HG02610 (cell line): ENCODE data around the gene RAI1.
"Not testable (repeated sequence)": the region's sequence is repeated elsewhere in the genome, so short reads cannot be mapped to it uniquely, and the experiment has no call there.

Experiments used
- ATAC-seq: cut with Tn5 transposase; IDR thresholded peaks from one replicate; pipeline ENCODE4 v1.9.1; 2021; ENCODE audit warnings: mild to moderate bottlenecking, moderate library complexity; ENCODE audit not compliant: unreplicated experiment

RAI1 gene

DNA sequence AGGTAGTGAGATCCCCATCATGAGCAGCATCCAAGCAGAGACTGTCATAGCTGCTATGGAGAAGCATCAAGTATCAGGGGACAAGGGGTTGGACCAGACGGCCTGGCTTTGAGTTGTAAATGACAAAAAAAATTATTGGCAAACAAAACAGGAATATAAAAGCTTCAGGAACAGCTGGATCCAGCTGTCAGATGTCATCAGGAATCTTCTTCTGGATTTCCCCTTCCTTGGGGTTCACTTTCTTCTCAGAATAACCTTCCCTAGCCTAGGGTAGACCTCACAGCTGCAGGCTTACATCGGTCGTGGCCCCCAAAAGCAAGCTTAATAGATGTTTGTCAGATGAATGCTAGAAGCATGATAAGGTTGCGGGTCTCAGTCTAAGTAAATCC, 17.2 kb upstream of the RAI1 start:
- ATAC-seq: no peak

DNA sequence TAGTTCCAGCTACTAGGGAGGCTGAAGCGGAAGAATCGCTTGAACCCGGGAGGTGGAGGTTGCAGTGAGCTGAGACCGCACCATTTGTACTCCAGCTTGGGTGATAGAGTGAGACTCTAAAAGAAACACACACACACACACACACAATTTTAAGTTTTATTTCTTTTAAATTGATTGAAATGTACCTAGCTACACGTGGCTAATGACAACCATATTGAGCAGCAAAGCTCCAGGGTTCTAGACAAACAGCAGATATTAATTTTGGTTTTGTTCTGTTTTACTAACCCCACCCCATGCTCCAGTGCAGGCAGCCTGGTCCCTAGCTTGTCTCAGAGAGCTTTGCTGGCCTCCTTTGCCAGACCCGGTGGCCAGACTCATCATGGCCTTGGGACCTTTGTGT, 16.0 kb upstream of the RAI1 start:
- ATAC-seq: no peak

DNA sequence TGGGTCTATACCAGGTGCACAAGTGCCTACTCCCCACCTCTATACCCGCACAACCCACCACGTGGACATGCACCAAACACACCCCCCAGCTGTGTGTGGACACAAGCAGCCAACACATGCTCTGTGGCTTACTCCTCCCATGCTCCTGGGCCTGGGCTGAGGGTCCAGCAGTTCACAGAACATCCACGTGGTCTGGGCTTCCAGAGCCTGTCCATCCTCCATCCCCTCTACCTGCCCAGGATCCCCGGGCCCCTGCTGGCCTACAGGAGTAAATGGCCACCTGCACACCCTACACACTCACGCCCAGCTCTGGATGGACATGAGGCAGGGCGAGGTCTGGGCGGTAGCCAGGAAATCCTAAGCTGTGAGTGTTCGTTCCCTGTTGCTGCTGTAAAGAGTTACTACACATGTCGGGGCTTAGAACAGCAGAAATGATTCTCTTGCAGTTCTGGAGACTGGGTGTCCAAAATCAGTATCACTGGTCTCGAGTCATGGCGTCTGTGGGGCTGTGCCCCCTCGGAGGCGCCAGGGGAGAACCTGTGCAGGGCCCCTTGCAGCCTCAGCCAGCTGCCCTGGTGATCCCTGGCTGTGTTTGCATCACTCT, 15.0 kb upstream of the RAI1 start:
- no peak for ATAC-seq

DNA sequence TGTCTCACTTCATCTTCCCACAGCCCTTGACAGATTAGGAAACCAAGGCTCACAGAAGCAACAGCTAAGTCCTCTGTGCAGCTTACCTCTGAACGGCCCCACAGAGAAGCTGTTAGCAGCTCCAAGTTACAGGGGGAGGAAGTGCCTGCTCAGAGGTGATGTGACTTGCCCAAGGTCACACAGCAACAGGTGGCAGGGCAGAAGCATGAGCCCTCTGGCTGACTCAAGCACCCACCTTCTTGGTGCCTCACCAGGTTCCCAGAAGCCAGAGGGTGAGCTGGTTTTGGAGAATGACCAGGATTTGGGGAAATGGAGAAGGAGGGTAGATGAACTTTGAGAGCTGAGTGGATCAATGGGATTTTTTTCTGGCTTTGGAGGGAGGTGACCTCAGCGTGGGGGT, 14.0 kb upstream of the RAI1 start:
- ATAC-seq: no peak

DNA sequence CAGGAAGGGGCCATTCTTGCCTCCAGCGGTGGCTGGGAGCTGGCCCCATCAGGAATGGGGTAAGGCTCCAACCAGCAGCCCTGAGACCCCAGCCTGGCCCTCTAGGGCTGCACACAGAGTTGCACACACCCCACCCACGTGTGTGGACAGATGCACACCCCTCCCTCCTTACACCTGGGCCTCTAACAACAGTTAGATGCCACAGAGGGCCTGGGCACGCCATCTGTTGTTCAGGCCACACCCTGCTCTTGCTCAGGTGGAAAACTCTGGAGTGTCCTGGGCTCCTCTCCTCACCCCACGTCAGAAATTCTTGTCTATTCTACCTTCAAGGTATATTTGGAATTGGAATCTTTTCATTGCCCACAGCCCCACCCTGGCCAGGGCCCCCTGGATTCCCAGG, 13.3 kb upstream of the RAI1 start:
- ATAC-seq: no peak

DNA sequence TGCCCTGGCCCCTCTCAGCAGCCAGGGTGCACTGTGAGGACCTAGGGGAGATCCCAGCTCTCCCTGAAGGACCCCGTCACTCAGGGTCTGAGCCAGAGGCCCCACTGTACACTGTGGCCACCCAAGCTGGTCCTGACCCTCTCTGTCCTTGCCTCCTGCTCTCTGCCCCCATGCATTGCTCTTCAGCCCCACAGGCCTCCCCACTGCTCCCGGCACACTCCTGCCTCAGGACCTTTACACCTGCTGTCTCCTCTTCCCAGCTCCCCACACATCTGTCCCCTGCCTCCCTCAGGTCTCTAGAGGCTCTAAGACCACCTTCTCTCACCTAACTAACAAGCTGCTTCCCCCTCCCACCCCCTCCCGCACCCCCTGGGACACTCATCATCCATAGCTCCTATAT, 12.9 kb upstream of the RAI1 start:
- ATAC-seq: no peak

DNA sequence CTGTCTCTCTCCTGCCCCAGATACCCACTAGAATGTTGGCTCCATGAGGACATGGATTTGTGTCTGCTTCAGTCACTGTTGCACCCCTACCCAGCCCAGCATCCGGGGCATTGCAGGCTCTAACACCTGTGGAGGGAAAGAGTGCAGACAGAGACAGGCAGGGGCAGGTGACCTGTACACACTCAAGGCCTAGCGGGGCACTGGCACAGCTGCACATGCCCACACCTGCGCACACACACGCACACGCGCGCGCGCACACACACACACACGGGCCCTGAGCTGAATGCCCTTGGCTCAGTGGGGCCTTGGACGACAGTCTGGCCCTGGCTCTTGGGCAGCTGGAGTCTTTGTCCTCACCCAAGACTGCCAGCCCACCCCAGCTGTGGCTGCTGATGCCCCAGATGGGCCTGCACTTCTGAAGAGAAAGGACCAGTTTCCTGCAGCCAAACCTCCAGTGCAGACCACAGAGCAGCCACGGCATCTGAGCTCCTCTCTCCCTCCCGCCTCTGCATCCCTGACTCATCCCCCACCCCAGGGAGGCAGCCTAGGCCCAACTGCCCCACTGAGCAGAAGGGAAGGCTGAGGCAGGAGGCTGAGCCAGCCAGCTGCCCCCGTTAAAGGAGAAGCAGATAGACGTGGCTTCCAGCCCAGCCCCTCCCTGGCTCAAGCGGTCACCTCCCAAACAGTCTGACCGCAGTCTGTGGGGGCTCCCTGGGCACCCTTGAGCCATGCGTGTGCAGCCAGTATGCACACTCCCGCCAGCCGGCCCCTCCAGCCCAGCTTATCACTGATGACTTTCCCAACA, 12.3 kb upstream of the RAI1 start:
- no peak for ATAC-seq

DNA sequence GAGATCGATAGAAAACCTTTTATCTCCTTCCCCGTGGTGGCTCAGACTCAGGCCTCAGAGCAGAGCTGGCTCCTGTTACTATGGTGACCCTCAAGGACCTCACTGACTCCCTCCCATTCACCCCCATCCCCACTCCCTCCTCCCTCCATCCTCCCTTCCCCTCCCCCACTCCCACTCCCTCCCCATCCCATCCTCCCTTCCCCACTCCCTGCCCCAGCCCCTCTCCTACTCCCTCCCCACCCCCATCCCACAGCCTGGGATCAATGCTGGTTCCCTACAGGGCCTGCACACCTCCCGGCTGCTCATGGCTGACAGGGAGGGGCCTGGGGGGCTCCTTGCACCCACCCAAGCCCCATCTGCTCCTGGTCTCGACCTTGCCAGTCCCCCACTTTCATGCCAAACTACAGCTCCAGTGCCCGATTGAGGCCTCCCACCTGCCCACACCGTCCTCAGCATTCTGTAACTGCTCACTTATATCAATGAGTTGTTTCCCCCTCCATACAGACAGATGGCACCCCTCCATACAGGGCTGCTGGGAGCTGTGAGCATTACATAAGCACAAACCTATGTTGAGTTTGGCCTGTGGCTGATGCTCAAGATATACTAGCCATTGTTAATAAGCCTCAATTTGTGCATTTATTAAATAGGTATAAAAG, 11.6 kb upstream of the RAI1 start:
- ATAC-seq: no peak

DNA sequence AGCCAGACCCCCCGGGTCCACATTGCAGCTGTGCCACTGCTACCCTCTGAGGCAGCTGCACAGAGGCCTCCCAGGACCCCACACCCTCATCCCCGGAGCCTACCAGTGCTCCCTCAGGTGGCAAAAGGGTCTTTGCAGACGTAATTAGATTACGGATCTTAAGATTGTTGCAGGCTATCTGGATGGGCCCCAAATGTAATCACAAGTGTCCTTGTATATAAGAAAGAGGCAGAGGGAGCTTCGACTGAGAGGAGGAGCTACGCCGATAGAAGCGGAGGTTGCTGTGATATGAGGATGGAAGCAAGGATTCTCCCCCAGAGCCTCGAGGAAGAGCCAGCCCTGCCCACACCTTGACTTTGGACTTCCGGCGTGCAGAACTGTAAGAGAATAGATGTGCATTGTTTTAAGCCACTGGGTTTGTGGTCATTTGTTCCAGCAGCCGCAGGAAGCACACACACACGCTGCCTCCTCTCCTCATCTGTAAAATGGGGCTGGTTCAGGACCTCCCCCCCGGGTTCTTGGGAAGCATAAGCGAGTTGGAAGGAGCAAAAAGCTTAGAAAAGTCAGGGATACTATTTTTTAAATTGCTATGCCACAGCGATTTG, 10.5 kb upstream of the RAI1 start:
- no peak for ATAC-seq

DNA sequence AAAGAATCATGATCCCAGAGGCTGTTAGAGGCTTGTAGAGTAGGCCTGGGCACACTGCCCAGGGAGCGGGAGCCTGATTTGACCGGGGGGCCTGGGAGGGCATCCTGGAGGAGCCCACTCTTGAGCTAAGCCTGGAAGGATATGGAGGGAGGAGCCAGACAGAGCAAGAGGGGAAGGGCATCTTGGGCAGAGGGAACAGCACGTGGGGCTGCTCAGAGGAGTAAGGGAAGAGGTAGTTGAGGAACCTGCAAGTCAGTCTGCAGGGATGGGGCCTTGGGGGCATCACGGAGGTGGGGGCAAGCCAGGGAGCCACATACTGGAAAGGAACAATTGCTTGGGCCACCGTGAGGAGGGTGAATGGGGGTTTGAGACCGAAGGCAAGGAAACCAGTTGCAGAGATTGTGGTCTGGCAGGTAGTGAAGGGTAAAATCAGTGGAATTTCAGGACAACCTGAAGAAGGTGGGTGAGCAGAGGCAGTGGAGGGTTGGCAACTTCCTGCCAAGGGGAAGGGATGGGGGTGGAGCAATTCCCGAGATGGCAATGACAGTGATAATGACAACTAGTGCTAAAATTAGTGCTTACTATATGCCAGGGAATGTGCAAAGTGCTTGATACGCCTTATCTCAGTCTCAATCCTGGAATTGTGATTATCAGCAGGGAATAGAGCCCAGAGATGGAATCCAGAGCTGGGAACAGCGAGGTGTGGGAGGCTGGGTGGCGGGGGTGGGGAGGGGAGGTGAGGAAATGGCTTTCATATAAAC, 9.7 kb upstream of the RAI1 start:
- ATAC-seq: no peak

DNA sequence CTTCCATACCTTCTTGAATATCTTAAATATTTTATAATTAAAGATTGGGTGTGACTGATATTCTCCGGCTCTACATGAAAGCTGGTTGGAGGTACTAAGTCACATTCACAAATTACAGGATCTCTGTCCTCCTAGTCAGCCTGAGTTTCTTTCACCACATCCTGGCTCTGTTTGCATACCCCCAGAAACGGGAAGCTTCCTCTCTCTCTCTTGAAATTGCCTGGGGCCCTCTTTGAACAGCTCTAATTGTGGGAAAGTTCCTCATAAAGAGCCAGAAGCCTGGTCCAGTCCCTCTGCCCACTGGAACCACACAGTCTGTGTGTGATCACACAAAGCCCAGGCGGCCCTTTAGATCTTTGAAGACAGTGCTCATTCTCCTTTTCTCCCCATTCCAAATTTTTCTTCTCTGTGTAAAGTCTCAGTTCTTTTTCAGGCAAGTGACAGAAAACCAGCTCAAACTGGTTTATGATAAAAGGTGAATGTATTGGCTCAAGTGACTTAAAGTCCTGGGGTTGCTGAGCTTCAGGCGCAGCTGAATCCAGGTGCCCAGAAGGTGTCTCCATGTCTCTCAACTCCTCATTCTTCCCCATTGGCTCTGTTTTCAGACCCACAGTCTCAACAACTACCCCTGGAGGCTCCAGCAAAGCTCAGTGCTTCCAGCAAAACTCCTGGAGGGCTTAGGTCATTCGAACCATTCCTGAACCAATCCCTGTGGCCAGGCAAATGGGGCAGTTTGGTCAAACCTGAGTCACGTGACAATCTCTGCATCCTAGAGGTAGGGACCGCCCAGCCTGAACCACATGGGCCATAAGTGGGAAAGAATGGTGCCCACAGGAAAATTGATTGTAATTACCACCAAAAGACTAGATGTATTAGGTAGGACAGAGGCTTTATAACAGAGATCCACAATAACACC, 8.5 kb upstream of the RAI1 start:
- ATAC-seq: no peak

DNA sequence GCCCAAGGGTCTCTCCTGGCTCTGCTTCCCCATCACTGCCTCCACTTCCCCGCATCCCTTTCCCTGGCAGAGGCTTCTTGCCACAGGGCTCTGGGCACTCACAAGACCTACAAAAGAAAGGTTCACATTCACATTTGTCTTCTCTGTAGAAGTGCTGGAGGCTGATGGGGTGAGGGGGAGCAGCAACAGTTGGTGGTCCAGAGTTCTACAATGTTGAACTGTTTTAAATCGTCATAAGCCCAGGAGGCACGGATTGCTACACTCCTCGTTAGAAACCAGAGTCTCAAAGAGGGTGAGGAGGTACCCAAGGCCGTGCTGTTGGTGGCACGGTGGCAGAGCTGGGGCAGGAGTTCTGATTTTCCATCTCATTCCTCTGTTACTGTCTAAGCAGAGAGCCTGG, 5.8 kb upstream of the RAI1 start:
- ATAC-seq: no peak

DNA sequence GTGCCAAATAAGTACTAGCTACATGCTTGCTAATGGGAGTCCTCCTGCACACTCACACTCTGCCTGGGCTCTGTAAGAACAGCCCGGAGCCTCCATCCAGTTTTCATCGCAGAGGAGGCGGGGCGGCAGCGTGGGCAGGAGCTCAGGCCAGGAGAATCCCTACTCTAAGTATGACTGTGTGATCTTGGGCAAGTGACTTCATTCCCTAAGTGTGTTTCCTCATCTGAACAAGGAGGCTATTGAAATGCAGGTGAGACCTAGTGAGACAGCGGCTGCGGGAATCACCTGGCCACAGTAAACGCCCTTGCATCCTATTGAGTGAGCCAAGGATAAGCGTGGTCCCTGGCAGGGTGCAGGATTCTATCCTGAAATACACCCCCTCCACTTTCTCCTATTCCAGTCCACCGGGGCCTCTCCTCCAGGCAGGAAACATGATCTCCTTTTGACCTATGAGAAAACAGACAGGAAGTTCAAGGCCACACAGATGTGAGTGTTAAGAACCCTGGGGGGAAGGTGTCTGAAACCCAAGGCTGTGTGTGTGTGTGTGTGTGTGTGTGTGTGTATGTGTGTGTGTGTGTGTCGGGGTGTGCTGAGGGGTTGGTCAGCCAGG, 5.2 kb upstream of the RAI1 start:
- no peak for ATAC-seq

DNA sequence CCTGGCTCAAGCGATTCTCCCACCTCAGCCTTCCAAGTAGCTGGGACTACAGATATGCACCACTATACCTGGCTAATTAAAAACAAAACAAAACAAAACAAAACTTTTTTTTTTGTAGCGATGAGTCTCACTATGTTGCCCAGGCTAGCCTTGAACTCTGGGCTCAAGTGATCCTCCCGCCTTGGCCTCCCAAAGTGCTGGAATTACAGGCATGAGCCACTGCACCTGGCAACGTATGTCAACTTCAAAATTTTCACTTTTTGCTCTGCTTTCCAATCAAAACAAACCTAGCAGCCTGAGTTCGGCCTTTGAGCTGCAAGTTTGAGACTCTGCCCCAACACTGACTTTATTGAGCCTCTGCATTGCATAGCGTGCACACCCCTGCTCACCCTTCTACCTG, 4.5 kb upstream of the RAI1 start:
- no peak for ATAC-seq

DNA sequence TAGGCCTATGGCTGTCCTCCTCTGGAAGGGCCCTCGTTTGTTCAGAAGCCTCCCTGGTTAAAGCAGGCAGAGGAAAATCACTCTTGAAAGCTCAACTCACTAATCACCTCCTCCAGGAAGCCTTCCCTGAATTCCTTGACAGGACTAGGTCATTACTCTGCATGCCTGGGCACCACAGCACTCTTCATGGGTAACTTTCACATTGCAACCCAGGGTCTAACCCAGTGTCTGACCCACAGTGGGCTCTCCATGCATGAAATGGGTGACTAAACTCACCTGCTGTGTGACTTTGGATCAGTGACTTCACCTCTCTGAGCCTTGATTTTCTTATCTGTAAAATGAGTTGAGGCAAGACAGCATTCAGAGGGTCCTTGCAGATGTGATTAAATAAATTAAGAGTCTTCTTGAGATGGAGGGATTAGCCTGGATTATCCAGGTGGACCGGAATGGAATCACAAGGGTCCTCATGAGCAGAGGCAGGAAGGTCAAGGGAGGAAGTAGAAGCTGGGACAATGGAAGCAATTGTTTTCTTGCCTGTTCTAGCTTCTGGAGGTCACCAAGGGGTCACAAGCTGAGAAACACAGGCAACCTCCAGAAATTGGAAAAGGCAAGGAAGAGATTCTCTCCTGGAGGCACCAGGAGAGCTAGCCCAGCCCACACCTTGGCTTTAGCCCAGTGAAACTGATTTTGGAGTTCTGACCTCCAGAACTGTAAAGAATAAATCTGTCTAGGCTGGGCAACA, 3.8 kb upstream of the RAI1 start:
- ATAC-seq: no peak

DNA sequence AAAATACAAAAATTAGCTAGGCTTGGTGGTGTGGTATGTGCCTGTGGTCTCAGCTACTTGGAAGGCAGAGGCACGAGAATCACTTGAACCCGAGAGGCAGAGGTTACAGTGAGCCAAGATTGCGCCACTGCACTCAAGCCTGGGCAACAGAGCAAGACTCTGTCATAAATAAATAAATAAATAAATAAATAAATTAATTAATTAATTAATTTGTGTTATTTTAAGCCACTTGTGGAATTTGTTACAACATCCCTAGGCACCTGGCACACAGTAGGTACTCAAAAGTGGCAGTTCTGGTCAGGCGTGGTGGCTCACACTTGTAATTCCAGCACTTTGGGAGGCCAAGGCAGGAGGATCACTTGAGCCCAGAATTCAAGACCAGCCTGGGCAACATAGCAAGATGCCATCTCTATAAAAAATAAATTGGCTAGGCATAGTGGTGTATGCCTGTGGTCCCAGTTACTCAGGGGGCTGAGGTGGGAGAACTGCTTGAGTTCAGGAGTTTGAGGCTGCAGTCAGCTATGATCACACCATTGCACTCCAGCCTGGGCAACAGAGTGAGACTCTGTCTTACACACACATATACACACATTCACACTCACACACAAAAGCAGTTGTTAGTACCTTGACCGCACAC, 3.1 kb upstream of the RAI1 start:
- ATAC-seq: not testable (repeated sequence)

DNA sequence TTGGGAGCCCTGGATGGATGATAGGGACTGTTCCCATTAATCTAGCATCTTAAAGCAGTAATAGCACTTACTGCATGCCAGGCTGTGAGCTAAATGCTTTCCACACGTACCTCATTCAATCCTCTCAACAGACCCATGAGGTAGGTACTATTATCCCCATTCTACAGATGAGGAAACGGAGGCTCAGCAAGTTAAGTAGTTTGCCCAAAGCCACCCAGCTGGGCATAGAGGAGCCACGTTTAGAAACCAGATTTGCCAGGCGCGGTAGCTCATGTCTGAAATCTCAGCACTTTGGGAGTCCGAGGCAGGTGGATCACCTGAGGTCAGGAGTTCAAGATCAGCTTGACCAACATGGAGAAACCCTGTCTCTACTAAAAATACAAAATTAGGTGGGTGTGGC, 2.0 kb upstream of the RAI1 start:
- ATAC-seq: no peak

DNA sequence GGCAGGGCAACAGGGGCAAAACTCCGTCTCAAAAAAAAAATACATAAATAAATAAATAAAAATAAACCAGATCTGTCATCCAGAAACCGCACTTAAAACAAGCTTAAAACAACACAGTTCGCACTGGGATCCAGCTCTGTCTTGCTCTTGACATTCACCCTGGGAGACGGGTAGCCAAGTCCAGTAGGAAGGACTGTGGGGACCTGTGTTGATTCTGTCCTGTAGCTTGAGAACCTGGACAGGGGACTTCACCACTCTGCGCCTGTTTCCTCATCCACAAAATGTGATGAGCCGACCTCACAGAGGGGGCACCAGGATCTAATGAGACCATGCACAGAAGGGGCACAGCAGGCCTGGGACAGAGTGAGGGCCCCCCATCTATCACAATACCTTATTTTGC, 1.5 kb upstream of the RAI1 start:
- no peak for ATAC-seq
